Suprapubic skin (tissue), 4 donors: ENCODE results near the gene ATP5MK.

ENCODE experiments used
- CTCF ChIP-seq, 2 donors: fragments of 200-600 bp in 1 of 2; fragments of 450-650 bp in 1 of 2; sonication (generic) in 1 of 2; IDR thresholded peaks; one replicate each; pipeline ENCODE4 v1.5.1; 2016 to 2019; ENCODE audit warnings: antibody characterized with exemption in 2 of 2, mild to moderate bottlenecking in 1 of 2, moderate library complexity in 1 of 2
- EP300 ChIP-seq: sonication (generic); formaldehyde crosslinking; IDR thresholded peaks from one replicate; pipeline ENCODE4 v1.6.1; 2017; ENCODE audit warnings: antibody characterized with exemption
- POLR2A ChIP-seq, 2 donors: fragments of 450-650 bp; IDR thresholded peaks; one replicate each; pipeline ENCODE4 v1.6.1; 2017; ENCODE audit warnings: antibody characterized with exemption in 2 of 2, mild to moderate bottlenecking in 2 of 2, moderate library complexity in 2 of 2
- POLR2AphosphoS5 ChIP-seq, 3 donors: sonication (generic); formaldehyde crosslinking; IDR thresholded peaks; one replicate each; pipeline ENCODE4 v1.6.1; 2017; ENCODE audit warnings: antibody characterized with exemption in 3 of 3

- TF ChIP-seq POLR2A (IDR thresholded peaks at IDR 0.05) (no peak), EP300 (no peak), CTCF (IDR thresholded peaks at IDR 0.05) (no peak), POLR2AphosphoS5 (IDR thresholded peaks at IDR 0.05) (no peak)
These were observed 17.3 kb upstream of the ATP5MK start for GRCh38 chr10:103413564-103413963.
